IMR-90 (cell line): ENCODE measurements around the gene COL4A2. TPM values are rescaled to one million over a fixed set of nuclear protein-coding genes. Genes with fewer than 3 reads are reported as not detected.

Experiments used
- ATAC-seq: fragments of 200-7000 bp; cut with Tn5 transposase; 2 replicates; pipeline ENCODE4 v1.9.1; 2020; ENCODE audit warnings: low read depth, mild to moderate bottlenecking, moderate library complexity
- BruUV-seq: library from RNA; stranded (reverse); fragments of 400-500 nt; replicated peaks from 2 replicates; lab custom pipeline; 2021; lab: Mats Ljungman, UMichigan
- CTCF ChIA-PET: fragments of 300-600 bp; formaldehyde crosslinking; extraction: SDS; loops from one replicate; lab custom pipeline; 2021; ENCODE audit warnings: antibody characterized with exemption; lab: Yijun Ruan, JAX
- POLR2A ChIA-PET: fragments of 300-600 bp; sonication (Branson Sonifier 250); formaldehyde crosslinking; loops from one replicate; lab custom pipeline; 2022; ENCODE audit warnings: antibody characterized with exemption; ENCODE audit not compliant: unreplicated experiment; lab: Charles Lee
- DNase-seq: peaks from one replicate; pipeline ENCODE4 v3.0.0; 2013
- H2AFZ ChIP-seq: replicated peaks from 2 replicates; pipeline ENCODE3; 2013; ENCODE audit warnings: low read length, mild to moderate bottlenecking; ENCODE audit not compliant: poor library complexity
- H2AK5ac ChIP-seq: 2 replicates; pipeline ENCODE4 v1.6.1; 2013; ENCODE audit warnings: low read depth, low read length, inconsistent platforms
- H2AK9ac ChIP-seq: replicated peaks from 2 replicates; pipeline ENCODE3; 2013; ENCODE audit warnings: mild to moderate bottlenecking, low read depth, low read length, moderate library complexity; ENCODE audit not compliant: poor library complexity
- H2BK120ac ChIP-seq: 2 replicates; pipeline ENCODE4 v1.6.1; 2013; ENCODE audit warnings: low read depth, low read length, inconsistent platforms
- H2BK15ac ChIP-seq: 3 replicates; pipeline ENCODE4 v1.6.1; 2013; ENCODE audit warnings: low read depth, low read length, inconsistent platforms
- H2BK20ac ChIP-seq: 2 replicates; pipeline ENCODE4 v1.6.1; 2013; ENCODE audit warnings: low read depth, mild to moderate bottlenecking, inconsistent platforms, low read length, moderate library complexity
- H2BK5ac ChIP-seq: 2 replicates; pipeline ENCODE4 v1.6.1; 2013; ENCODE audit warnings: mild to moderate bottlenecking, low read depth, low read length, inconsistent platforms; ENCODE audit not compliant: poor library complexity, severe bottlenecking
- H3K14ac ChIP-seq: replicated peaks from 2 replicates; pipeline ENCODE4 v1.6.1; 2013; ENCODE audit warnings: low read depth, low read length, inconsistent platforms
- H3K18ac ChIP-seq: 2 replicates; pipeline ENCODE4 v1.6.1; 2013; ENCODE audit warnings: low read depth, low read length, control low read depth
- H3K23ac ChIP-seq: 2 replicates; pipeline ENCODE4 v1.6.1; 2013; ENCODE audit warnings: low read depth, low read length, inconsistent platforms
- H3K27ac ChIP-seq: 2 replicates; pipeline ENCODE4 v1.5.1; 2013; ENCODE audit warnings: mild to moderate bottlenecking, control low read depth, low read length; ENCODE audit not compliant: insufficient read depth
- H3K27me3 ChIP-seq: 2 replicates; pipeline ENCODE4 v1.6.1; 2013; ENCODE audit warnings: low read length; ENCODE audit not compliant: control insufficient read depth, insufficient read depth
- H3K36me3 ChIP-seq: 2 replicates; pipeline ENCODE4 v1.6.1; 2013; ENCODE audit warnings: low read length, mixed read lengths; ENCODE audit not compliant: control insufficient read depth, insufficient read depth
- H3K4ac ChIP-seq: 2 replicates; pipeline ENCODE4 v1.6.1; 2013; ENCODE audit warnings: low read depth, low read length, inconsistent platforms
- H3K4me1 ChIP-seq: 2 replicates; pipeline ENCODE4 v1.6.1; 2013; ENCODE audit warnings: low read length, mixed read lengths; ENCODE audit not compliant: control insufficient read depth, insufficient read depth
- H3K4me2 ChIP-seq: 2 replicates; pipeline ENCODE4 v1.6.1; 2013; ENCODE audit warnings: low read depth, mild to moderate bottlenecking, control low read depth, low read length, moderate library complexity
- H3K4me3 ChIP-seq: 2 replicates; pipeline ENCODE4 v1.5.1; 2013; ENCODE audit warnings: low read depth, mild to moderate bottlenecking, control low read depth, low read length, moderate library complexity; ENCODE audit not compliant: insufficient read depth
- H3K56ac ChIP-seq: 2 replicates; pipeline ENCODE4 v1.6.1; 2013; ENCODE audit warnings: low read length, inconsistent platforms; ENCODE audit not compliant: insufficient read depth; ENCODE audit errors: extremely low read depth
- H3K79me1 ChIP-seq, 2 experiments: 2 replicates each; pipeline ENCODE4 v1.6.1; 2013; ENCODE audit warnings: low read length in 2 of 2, inconsistent platforms in 1 of 2, low read depth in 1 of 2
- H3K9ac ChIP-seq: 2 replicates; pipeline ENCODE4 v1.6.1; 2013; ENCODE audit warnings: low read depth, low read length, control low read depth
- H3K9me1 ChIP-seq: 2 replicates; pipeline ENCODE4 v1.6.1; 2013; ENCODE audit warnings: low read length, inconsistent platforms; ENCODE audit not compliant: insufficient read depth
- H3K9me3 ChIP-seq: 2 replicates; pipeline ENCODE4 v1.6.1; 2013; ENCODE audit warnings: low read length; ENCODE audit not compliant: control insufficient read depth, insufficient read depth
- H4K20me1 ChIP-seq: 2 replicates; pipeline ENCODE4 v1.6.1; 2013; ENCODE audit warnings: low read length, inconsistent platforms; ENCODE audit not compliant: insufficient read depth
- H4K5ac ChIP-seq: 2 replicates; pipeline ENCODE4 v1.6.1; 2013; ENCODE audit warnings: mild to moderate bottlenecking, low read depth, low read length, control low read depth
- H4K8ac ChIP-seq, 2 experiments: 2 replicates each; pipeline ENCODE4 v1.6.1; 2013; ENCODE audit warnings: low read depth in 2 of 2, low read length in 2 of 2, control low read depth in 1 of 2, inconsistent platforms in 1 of 2
- H4K91ac ChIP-seq: 2 replicates; pipeline ENCODE4 v1.6.1; 2013; ENCODE audit warnings: low read depth, low read length, inconsistent platforms; ENCODE audit not compliant: insufficient read depth
- BHLHE40 ChIP-seq: fragments of 150-350 bp; IDR thresholded peaks from 2 replicates; pipeline ENCODE4 v1.6.1; 2016; ENCODE audit warnings: mild to moderate bottlenecking, low read depth, low read length
- CEBPB ChIP-seq: IDR thresholded peaks from 2 replicates; pipeline ENCODE4 v1.6.1; 2012; ENCODE audit warnings: low read depth, low read length, improper control_type of control experiment
- MAFK ChIP-seq: IDR thresholded peaks from 2 replicates; pipeline ENCODE4 v1.6.1; 2012; ENCODE audit warnings: low read depth, low read length, improper control_type of control experiment
- MAZ ChIP-seq: IDR thresholded peaks from 2 replicates; pipeline ENCODE4 v1.6.1; 2012; ENCODE audit warnings: low read depth, mild to moderate bottlenecking, low read length, improper control_type of control experiment, moderate library complexity, borderline replicate concordance
- MXI1 ChIP-seq: IDR thresholded peaks from 2 replicates; pipeline ENCODE4 v1.6.1; 2012; ENCODE audit warnings: low read depth, mild to moderate bottlenecking, low read length, moderate library complexity, borderline replicate concordance
- NFE2L2 ChIP-seq: fragments of 150-350 bp; IDR thresholded peaks from 2 replicates; pipeline ENCODE4 v1.6.1; 2016; ENCODE audit warnings: low read depth, mild to moderate bottlenecking, low read length
- POLR2A ChIP-seq: IDR thresholded peaks from 2 replicates; pipeline ENCODE4 v1.6.1; 2012; ENCODE audit warnings: mild to moderate bottlenecking, low read depth, low read length
- RAD21 ChIP-seq: IDR thresholded peaks from 2 replicates; pipeline ENCODE4 v1.6.1; 2012; ENCODE audit warnings: low read length, improper control_type of control experiment
- RCOR1 ChIP-seq: IDR thresholded peaks from 2 replicates; pipeline ENCODE4 v1.6.1; 2012; ENCODE audit warnings: mild to moderate bottlenecking, low read length, improper control_type of control experiment; ENCODE audit not compliant: insufficient replicate concordance
- RFX5 ChIP-seq: IDR thresholded peaks from 2 replicates; pipeline ENCODE4 v1.8.0; 2012; ENCODE audit warnings: low read depth, mild to moderate bottlenecking, low read length, moderate library complexity
- SMC3 ChIP-seq: fragments of 150-350 bp; IDR thresholded peaks from 2 replicates; pipeline ENCODE4 v1.6.1; 2016; ENCODE audit warnings: low read depth, mild to moderate bottlenecking, antibody characterized with exemption, low read length, moderate library complexity
- USF2 ChIP-seq: fragments of 150-350 bp; IDR thresholded peaks from 2 replicates; pipeline ENCODE4 v1.6.1; 2017; ENCODE audit warnings: mild to moderate bottlenecking, antibody characterized with exemption, low read length, low read depth
- WGBS, 2 experiments: methylation state at CpG; one replicate each; pipeline versions ENCODE4 v1.1.5 to v1.1.7; 2013; ENCODE audit warnings: missing lambda C conversion rate in 2 of 2; ENCODE audit not compliant: insufficient read length in 1 of 2; ENCODE audit errors: extremely low coverage in 2 of 2; 5-methylcytosine and 5-hydroxymethylcytosine counted together
- dilution Hi-C: fragments of 300-500 bp; cut with HindIII; formaldehyde crosslinking; loops from one replicate; pipeline ENCODE4 v1.14.3; 2018; ENCODE audit warnings: low sequenced_read_pairs; ENCODE audit not compliant: unreplicated experiment
- in situ Hi-C: fragments of 300-500 bp; cut with MboI; formaldehyde crosslinking; loops from 3 replicates; pipeline ENCODE4 v1.14.3; 2019; ENCODE audit warnings: low sequenced_read_pairs, inconsistent platforms, mixed read lengths
- intact Hi-C: fragments of 100-400 bp; cut with micrococcal nuclease; formaldehyde crosslinking; loops from 2 replicates; pipeline ENCODE4 v1.10.0; 2022
- polyA plus RNA-seq, 3 experiments: library from polyadenylated mRNA; depleted of rRNA; stranded (reverse); fragments of >200 nt; gene quantifications; 2 replicates each; pipeline ENCODE4 v1.2.3, GENCODE V29; 2012; ENCODE audit warnings: low replicate concordance in 1 of 3
- total RNA-seq: library from RNA; depleted of rRNA; stranded (reverse); fragments of >200 nt; gene quantifications from 2 replicates; pipeline ENCODE4 v1.2.3, GENCODE V29; 2012
- TF ChIP-seq, protein P1 (sequence below): conservative IDR thresholded peaks from 2 replicates; pipeline ENCODE4 v1.5.1; 2012; ENCODE audit warnings: mild to moderate bottlenecking, low read depth, low read length, improper control_type of control experiment

COL4A2 gene
- total and polyA plus RNA-seq, 2 of the 4 experiments (the other 2 are of a cell fraction), result 90.7 to 457 TPM

DNA sequence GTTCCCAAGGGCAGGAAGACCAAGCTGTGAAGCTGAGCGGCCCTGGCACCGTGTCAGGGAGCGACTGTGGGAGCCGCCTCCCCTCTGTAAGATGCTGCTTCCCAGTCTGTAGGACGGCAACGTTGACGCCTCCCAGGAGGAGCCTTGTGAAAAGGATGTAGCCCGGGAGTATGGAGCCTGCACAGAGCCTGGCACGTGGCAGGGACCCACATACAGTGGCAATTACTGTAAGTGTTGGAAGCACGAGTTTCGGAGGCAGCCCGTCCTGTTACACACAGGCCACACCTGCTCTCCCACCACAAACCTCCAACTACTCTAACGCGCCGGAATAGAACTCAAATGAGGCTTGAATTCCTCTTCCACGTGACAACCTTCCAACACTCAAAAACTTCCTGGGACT lies 247.9 kb downstream of the COL4A2 start:
- ChIA-PET POLR2A (no interaction called here), CTCF (interaction anchor here (0.6 kb wide), 1 partner anchor 21 kb away, joined by 3 read pairs; no protein-coding TSS in a partner anchor)
- no peak overlapping the region for H3K14ac ChIP-seq
- no peak overlapping the region for H4K8ac ChIP-seq
- no peaks in the 10 kb centered on the region for H3K9me1 ChIP-seq
- no peak overlapping the region for H3K9ac ChIP-seq
- no peak overlapping the region for H4K5ac ChIP-seq
- no peak overlapping the region for H3K4me2 ChIP-seq
- H3K27ac ChIP-seq, result no peak overlapping the region
- in situ Hi-C loops, result no loop called here
- no peak overlapping the region for H2BK120ac ChIP-seq
- DNase-seq (no peak), ATAC-seq (no peak)
- H3K36me3 ChIP-seq, result 0 out of 2 replicates have a peak, but pooled peaks cover 2% of the 10 kb centered on the region
- H2BK15ac ChIP-seq, result no peak overlapping the region
- H4K20me1 ChIP-seq, result peaks cover 5% of the 10 kb centered on the region; the same call in 1 of the 2 replicates
- no peak overlapping the region for H2AK5ac ChIP-seq
- no peak overlapping the region for H2AK9ac ChIP-seq
- peaks cover 2% of the 10 kb centered on the region; the same call in 1 of the 2 replicates for H3K9me3 ChIP-seq
- no peak overlapping the region for H3K4ac ChIP-seq
- no peak overlapping the region for H2AFZ ChIP-seq
- peaks cover 5% of the 10 kb centered on the region; the same call in 1 of the 2 replicates for H3K4me1 ChIP-seq
- TF ChIP-seq POLR2A (no peak), MAFK (no peak), USF2 (no peak), NFE2L2 (no peak), CEBPB (no peak), MAZ (no peak), RFX5 (no peak), MXI1 (no peak), BHLHE40 (no peak), RCOR1 (no peak), SMC3 (no peak), RAD21 (no peak)
- TF ChIP-seq, protein P1, sequence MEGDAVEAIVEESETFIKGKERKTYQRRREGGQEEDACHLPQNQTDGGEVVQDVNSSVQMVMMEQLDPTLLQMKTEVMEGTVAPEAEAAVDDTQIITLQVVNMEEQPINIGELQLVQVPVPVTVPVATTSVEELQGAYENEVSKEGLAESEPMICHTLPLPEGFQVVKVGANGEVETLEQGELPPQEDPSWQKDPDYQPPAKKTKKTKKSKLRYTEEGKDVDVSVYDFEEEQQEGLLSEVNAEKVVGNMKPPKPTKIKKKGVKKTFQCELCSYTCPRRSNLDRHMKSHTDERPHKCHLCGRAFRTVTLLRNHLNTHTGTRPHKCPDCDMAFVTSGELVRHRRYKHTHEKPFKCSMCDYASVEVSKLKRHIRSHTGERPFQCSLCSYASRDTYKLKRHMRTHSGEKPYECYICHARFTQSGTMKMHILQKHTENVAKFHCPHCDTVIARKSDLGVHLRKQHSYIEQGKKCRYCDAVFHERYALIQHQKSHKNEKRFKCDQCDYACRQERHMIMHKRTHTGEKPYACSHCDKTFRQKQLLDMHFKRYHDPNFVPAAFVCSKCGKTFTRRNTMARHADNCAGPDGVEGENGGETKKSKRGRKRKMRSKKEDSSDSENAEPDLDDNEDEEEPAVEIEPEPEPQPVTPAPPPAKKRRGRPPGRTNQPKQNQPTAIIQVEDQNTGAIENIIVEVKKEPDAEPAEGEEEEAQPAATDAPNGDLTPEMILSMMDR, result no peak
- H3K23ac ChIP-seq, result no peak overlapping the region
- H3K79me1 ChIP-seq, result peaks cover 0 to 4% of the 10 kb centered on the region in 2 experiments; a peak in 2 of 4 replicates
- no peak overlapping the region for H2BK5ac ChIP-seq
- no peaks in the 10 kb centered on the region for H3K27me3 ChIP-seq
- H4K91ac ChIP-seq, result no peak overlapping the region
- no peak overlapping the region for H3K4me3 ChIP-seq
- dilution Hi-C loops, result no loop called here
- no peak overlapping the region for H2BK20ac ChIP-seq
- BruUV-seq, result no TSS peak
- no peak overlapping the region for H3K18ac ChIP-seq
- 75% methylated on average over 4 of the region's 16 CpGs; no CpG with 5 or more reads in 1 of the 2 experiments for WGBS, 2 experiments
- intact Hi-C loops, result no loop called here
- no peak overlapping the region for H3K56ac ChIP-seq
